ENCODE data around the gene POMZP3.
"Not testable (repeated sequence)": the region's sequence is repeated elsewhere in the genome, so short reads cannot be mapped to it uniquely, and the experiment has no call there.

POMZP3 gene

GRCh38 chr7:76626989-76627642 lies at the start of gene POMZP3:
TSS of gene POMZP3 (minus strand) at chr7:76627279. CDS start at chr7:76626064, 1,215 bp downstream.
- peak; percentile 24 for DNase-seq

GRCh38 chr7:76675783-76676182 lies 48.7 kb upstream of the POMZP3 start:
- not testable (repeated sequence) for DNase-seq

- DNase-seq = not testable (repeated sequence)
Measured at GRCh38 chr7:76673346-76673745, 46.3 kb upstream of the POMZP3 start.

- not testable (repeated sequence) for DNase-seq
Measured at GRCh38 chr7:76659212-76659611, 32.1 kb upstream of the POMZP3 start.

- DNase-seq = not testable (repeated sequence)
Measured at GRCh38 chr7:76656425-76656824, 29.3 kb upstream of the POMZP3 start.

GRCh38 chr7:76642620-76643019 lies 15.5 kb upstream of the POMZP3 start:
- DNase-seq = not testable (repeated sequence)

GRCh38 chr7:76637061-76637691 lies 10.1 kb upstream of the POMZP3 start:
- not testable (repeated sequence) for DNase-seq

GRCh38 chr7:76626581-76626980 lies 498 bp downstream of the POMZP3 start:
- DNase-seq = peak; percentile 39

- not testable (repeated sequence) for DNase-seq
Measured at GRCh38 chr7:76619439-76620190, 7.5 kb downstream of the POMZP3 start.

GRCh38 chr7:76613783-76614182 lies 13.3 kb downstream of the POMZP3 start:
- DNase-seq = peak; percentile 69

- DNase-seq = not testable (repeated sequence)
Measured at GRCh38 chr7:76612232-76612631, 14.8 kb downstream of the POMZP3 start.

- DNase-seq = not testable (repeated sequence)
Measured at GRCh38 chr7:76609864-76610263, 17.2 kb downstream of the POMZP3 start.

- DNase-seq = not testable (repeated sequence)
Measured at GRCh38 chr7:76608469-76608868, 18.6 kb downstream of the POMZP3 start.

GRCh38 chr7:76606027-76606426 lies 21.1 kb downstream of the POMZP3 start:
- DNase-seq = peak; percentile 81

- DNase-seq = not testable (repeated sequence)
Measured at GRCh38 chr7:76600650-76601049, 26.4 kb downstream of the POMZP3 start.

GRCh38 chr7:76600116-76600482 lies 27.0 kb downstream of the POMZP3 start:
- DNase-seq = not testable (repeated sequence)

GRCh38 chr7:76598590-76599264 lies 28.4 kb downstream of the POMZP3 start:
- not testable (repeated sequence) for DNase-seq

GRCh38 chr7:76597288-76597687 lies 29.8 kb downstream of the POMZP3 start:
- not testable (repeated sequence) for DNase-seq

- DNase-seq = not testable (repeated sequence)
Measured at GRCh38 chr7:76592694-76593093, 34.4 kb downstream of the POMZP3 start.

- DNase-seq = not testable (repeated sequence)
Measured at GRCh38 chr7:76591602-76592304, 35.3 kb downstream of the POMZP3 start.

- DNase-seq = not testable (repeated sequence)
Measured at GRCh38 chr7:76591033-76591432, 36.0 kb downstream of the POMZP3 start.

GRCh38 chr7:76588586-76588985 lies 38.5 kb downstream of the POMZP3 start:
- DNase-seq = not testable (repeated sequence)
